H1 (cell line): ENCODE measurements around the gene MRPL40.

Source experiments
- CTCF ChIP-seq, 3 experiments: IDR thresholded peaks; 1 replicate in 2 of 3; 2 replicates in 1 of 3; pipeline versions ENCODE4 v1.5.1 to v1.6.1; 2011; ENCODE audit warnings: low read length in 3 of 3, mild to moderate bottlenecking in 3 of 3, inconsistent platforms in 2 of 3, low read depth in 1 of 3, moderate library complexity in 1 of 3; ENCODE audit not compliant: insufficient read depth in 1 of 3; ENCODE audit errors: control extremely low read depth in 1 of 3
- EZH2 ChIP-seq: fragments of 200-600 bp; sonication (generic); IDR thresholded peaks from 2 replicates; pipeline ENCODE4 v1.7.1; 2012; ENCODE audit warnings: low read depth, mild to moderate bottlenecking, moderate library complexity, low read length, inconsistent platforms; ENCODE audit not compliant: severe bottlenecking
- FOSL1 ChIP-seq: IDR thresholded peaks from 2 replicates; pipeline ENCODE4 v1.6.1; 2011; ENCODE audit warnings: mild to moderate bottlenecking, low read depth, low read length, moderate library complexity; ENCODE audit not compliant: insufficient read depth
- GABPA ChIP-seq: IDR thresholded peaks from 2 replicates; pipeline ENCODE4 v1.6.1; 2011; ENCODE audit warnings: mild to moderate bottlenecking, low read length, moderate library complexity, borderline replicate concordance; ENCODE audit not compliant: insufficient read depth
- MAX ChIP-seq: IDR thresholded peaks from 2 replicates; pipeline ENCODE4 v1.6.1; 2012; ENCODE audit warnings: inconsistent platforms
- POLR2A ChIP-seq, 2 experiments: IDR thresholded peaks; 1 replicate in 1 of 2; 2 replicates in 1 of 2; pipeline ENCODE4 v1.6.1; 2011; ENCODE audit warnings: low read depth in 2 of 2, low read length in 2 of 2, mild to moderate bottlenecking in 2 of 2; ENCODE audit errors: control extremely low read depth in 1 of 2
- SP1 ChIP-seq: IDR thresholded peaks from 2 replicates; pipeline ENCODE4 v1.6.1; 2011; ENCODE audit warnings: low read depth, low read length
- TAF7 ChIP-seq: optimal IDR thresholded peaks from 2 replicates; pipeline ENCODE3; 2011; ENCODE audit warnings: low read depth, mild to moderate bottlenecking, inconsistent platforms, low read length, moderate library complexity, borderline replicate concordance
- ZNF274 ChIP-seq: IDR thresholded peaks from 2 replicates; pipeline ENCODE4 v1.7.0; 2012; ENCODE audit warnings: low read length, borderline replicate concordance; ENCODE audit errors: extremely low read depth

- no peak for TF ChIP-seq FOSL1
- no peak for TF ChIP-seq SP1
- TF ChIP-seq CTCF (IDR thresholded peaks at IDR 0.05; ENCODE audit: control extremely low read depth in 1 of 3, insufficient read depth in 1 of 3, low read depth in 1 of 3, low read length in 3 of 3): no peak
- no peak for TF ChIP-seq POLR2A (IDR thresholded peaks at IDR 0.05; ENCODE audit: control extremely low read depth in 1 of 2, low read depth in 2 of 2, low read length in 2 of 2)
- TF ChIP-seq TAF7: no peak
- TF ChIP-seq ZNF274: no peak
- no peak for TF ChIP-seq GABPA
- no peak for TF ChIP-seq EZH2
- TF ChIP-seq MAX: no peak
Observed at GRCh38 chr22:19478045-19478900, 45.9 kb downstream of the MRPL40 start.
